Spleen (tissue), 11 donors: ENCODE data around the gene ACTN2. TPM values are rescaled to one million over a fixed set of nuclear protein-coding genes. Genes with fewer than 3 reads are reported as not detected.

Experiments
- DNase-seq: peaks from one replicate; pipeline ENCODE4 v3.0.0-alpha.2; 2020
- H3K27ac ChIP-seq, 8 donors: fragments of 200-600 bp; sonication (generic) in 7 of 8; 1 replicate in 4 of 8; 2 replicates in 4 of 8; pipeline versions ENCODE4 v1.5.0 to v1.8.0; 2016 to 2021; ENCODE audit warnings: inconsistent platforms in 4 of 8, mild to moderate bottlenecking in 4 of 8, moderate library complexity in 1 of 8
- H3K27me3 ChIP-seq, 7 donors: fragments of 200-600 bp; sonication (generic) in 6 of 7; replicated peaks in 1 of 7; 1 replicate in 4 of 7; 2 replicates in 3 of 7; pipeline versions ENCODE4 v1.5.0 to v1.8.0; 2016 to 2021; ENCODE audit warnings: inconsistent platforms in 3 of 7, mild to moderate bottlenecking in 1 of 7
- H3K36me3 ChIP-seq, 6 donors: fragments of 200-600 bp; sonication (generic) in 5 of 6; 1 replicate in 4 of 6; 2 replicates in 2 of 6; pipeline versions ENCODE4 v1.5.0 to v1.8.0; 2016 to 2021; ENCODE audit warnings: inconsistent platforms in 2 of 6
- H3K4me1 ChIP-seq, 6 donors: fragments of 200-600 bp; sonication (generic) in 5 of 6; 1 replicate in 3 of 6; 2 replicates in 3 of 6; pipeline versions ENCODE4 v1.5.0 to v1.8.0; 2016 to 2021; ENCODE audit warnings: inconsistent platforms in 3 of 6
- H3K4me3 ChIP-seq, 8 donors: fragments of 200-600 bp; sonication (generic) in 7 of 8; 1 replicate in 4 of 8; 2 replicates in 4 of 8; pipeline versions ENCODE4 v1.5.0 to v1.8.0; 2016 to 2021; ENCODE audit warnings: inconsistent platforms in 4 of 8, mild to moderate bottlenecking in 4 of 8, moderate library complexity in 2 of 8
- H3K9me3 ChIP-seq, 8 donors: fragments of 200-600 bp; sonication (generic) in 7 of 8; 1 replicate in 4 of 8; 2 replicates in 4 of 8; pipeline versions ENCODE4 v1.5.0 to v1.8.0; 2016 to 2021; ENCODE audit warnings: inconsistent platforms in 4 of 8
- CTCF ChIP-seq, 11 experiments: fragments of 200-600 bp in 7 of 11; fragments of 450-650 bp in 4 of 11; sonication (generic) in 4 of 11; IDR thresholded peaks in 8 of 11; conservative IDR thresholded peaks in 3 of 11; 1 replicate in 7 of 11; 2 replicates in 4 of 11; pipeline versions ENCODE4 v1.4.0 to v1.8.0; 2016 to 2021; ENCODE audit warnings: antibody characterized with exemption in 11 of 11, inconsistent platforms in 4 of 11, mild to moderate bottlenecking in 1 of 11
- POLR2A ChIP-seq, 3 donors: fragments of 450-650 bp; IDR thresholded peaks; one replicate each; pipeline ENCODE4 v1.5.1; 2017; ENCODE audit warnings: antibody characterized with exemption in 3 of 3, mild to moderate bottlenecking in 1 of 3
- POLR2AphosphoS5 ChIP-seq, 3 donors: sonication (generic); formaldehyde crosslinking; IDR thresholded peaks; one replicate each; pipeline ENCODE4 v1.5.1; 2017; ENCODE audit warnings: antibody characterized with exemption in 3 of 3
- WGBS, 5 donors: extraction: QIAGEN DNeasy Blood & Tissue Kit in 3 of 5; methylation state at CpG; one replicate each; pipeline versions ENCODE4 v1.1.5 to v1.1.7; 2013 to 2018; 5-methylcytosine and 5-hydroxymethylcytosine counted together
- intact Hi-C: fragments of 100-400 bp; cut with DNase I; formaldehyde crosslinking; loops from one replicate; pipeline ENCODE4 v1.15.0; 2023; ENCODE audit warnings: low total_unique reads
- polyA plus RNA-seq, 3 donors: library from polyadenylated mRNA; stranded (reverse); fragments of 200-250 nt; gene quantifications; one replicate each; pipeline ENCODE4 v1.2.1, GENCODE V29; 2013
- total RNA-seq, 7 donors: library from RNA; depleted of rRNA in 3 of 7; stranded (reverse); fragments of >200 nt in 3 of 7; fragmentation: NEBNext Ultra II Directional in 4 of 7; extraction: Animal tissue kit (Norgen Biotek cat#: 25700) in 4 of 7; gene quantifications; one replicate each; pipeline versions ENCODE4 v1.1.0 to v1.2.1, GENCODE V29; 2016 to 2021
- donor health status: healthy with polysubstance abuse.
- donor health status: DM: no; HTN: no; CAD: no; lungs with moderate emphysema.
- donor health status: DM: no; HTN: no; CAD: no.
- donor health status: Bipolar disorder and iron deficiency.
- donor health status: healthy.
- donor health status: DM: no; HTN: no; CAD: no.
- donor health status: DM: yes; HTN: yes; CAD: no.

Gene ACTN2
- total and polyA plus RNA-seq, 10 donors = 0.19 to 1.5 (median 0.64) TPM; not detected in 4

- Histone ChIP-seq H3K4me3 (no peak overlapping the region), H3K36me3 (no peaks in the 10 kb centered on the region), H3K9me3 (no peaks in the 10 kb centered on the region), H3K4me1 (no peaks in the 10 kb centered on the region), H3K27me3 (no peaks in the 10 kb centered on the region), H3K27ac (no peak overlapping the region)
- TF ChIP-seq CTCF (IDR thresholded peaks at IDR 0.05 in 8 of 11, conservative IDR thresholded peaks at IDR 0.05 in 3 of 11) (no peak), POLR2A (IDR thresholded peaks at IDR 0.05) (no peak), POLR2AphosphoS5 (IDR thresholded peaks at IDR 0.05) (no peak)
- 90 to 96% (median 93%) methylated on average over 22 of the region's 22 CpGs for WGBS, 5 donors
- intact Hi-C loops = loop anchor here (10.0 kb wide), 1 partner anchor 800 kb away; no protein-coding TSS in a partner anchor
- DNase-seq = no peak
Observed at GRCh38 chr1:236744533-236744932, 58.2 kb downstream of the ACTN2 start.

GRCh38 chr1:236746785-236747184 is 60.5 kb downstream of the ACTN2 start:
- peaks cover 0 to 9% (median 0%) of the 10 kb centered on the region in 7 donors for H3K27me3 ChIP-seq
- H3K4me1 ChIP-seq = no peaks in the 10 kb centered on the region
- no peak for DNase-seq
- WGBS, 5 donors = 75 to 86% (median 82%) methylated on average over 5 of the region's 5 CpGs
- H3K27ac ChIP-seq = no peak overlapping the region
- H3K36me3 ChIP-seq = no peaks in the 10 kb centered on the region
- intact Hi-C loops = loop anchor here (10.0 kb wide), 1 partner anchor 798 kb away; no protein-coding TSS in a partner anchor
- H3K9me3 ChIP-seq = no peaks in the 10 kb centered on the region
- TF ChIP-seq POLR2AphosphoS5 (IDR thresholded peaks at IDR 0.05) (no peak), POLR2A (IDR thresholded peaks at IDR 0.05) (no peak), CTCF (IDR thresholded peaks at IDR 0.05 in 8 of 11, conservative IDR thresholded peaks at IDR 0.05 in 3 of 11) (no peak)
- H3K4me3 ChIP-seq = no peak overlapping the region

GRCh38 chr1:236747311-236747985 is 61.1 kb downstream of the ACTN2 start:
- H3K4me1 ChIP-seq = no peaks in the 10 kb centered on the region
- TF ChIP-seq POLR2AphosphoS5 (IDR thresholded peaks at IDR 0.05) = no peak
- TF ChIP-seq POLR2A (IDR thresholded peaks at IDR 0.05) = no peak
- TF ChIP-seq CTCF (IDR thresholded peaks at IDR 0.05 in 8 of 11, conservative IDR thresholded peaks at IDR 0.05 in 3 of 11) = no peak
- H3K27me3 ChIP-seq = peaks cover 0 to 15% (median 0%) of the 10 kb centered on the region in 7 donors
- H3K9me3 ChIP-seq = no peaks in the 10 kb centered on the region
- 75 to 92% (median 89%) methylated on average over 6 of the region's 6 CpGs for WGBS, 5 donors
- no peak overlapping the region for H3K27ac ChIP-seq
- H3K36me3 ChIP-seq = no peaks in the 10 kb centered on the region
- no peak overlapping the region for H3K4me3 ChIP-seq
- intact Hi-C loops = loop anchor here (10.0 kb wide), 1 partner anchor 797 kb away; no protein-coding TSS in a partner anchor
- DNase-seq = no peak

GRCh38 chr1:236748268-236748870 is 62.1 kb downstream of the ACTN2 start:
- Histone ChIP-seq H3K9me3 (no peaks in the 10 kb centered on the region), H3K27ac (no peak overlapping the region), H3K27me3 (peaks cover 0 to 15% (median 0%) of the 10 kb centered on the region in 7 donors), H3K4me3 (no peak overlapping the region), H3K36me3 (no peaks in the 10 kb centered on the region), H3K4me1 (no peaks in the 10 kb centered on the region)
- TF ChIP-seq POLR2A (IDR thresholded peaks at IDR 0.05) = no peak
- TF ChIP-seq CTCF (IDR thresholded peaks at IDR 0.05 in 8 of 11, conservative IDR thresholded peaks at IDR 0.05 in 3 of 11) = peak in 1 of 11 experiments; percentile 19
- no peak for DNase-seq
- intact Hi-C loops = loop anchor here (10.0 kb wide), 1 partner anchor 796 kb away; no protein-coding TSS in a partner anchor
- 71 to 80% (median 73%) methylated on average over 5 of the region's 5 CpGs for WGBS, 5 donors
